GM21619 (cell line): ENCODE measurements around the gene GNAT1.
"Not testable (repeated sequence)": the region's sequence is repeated elsewhere in the genome, so short reads cannot be mapped to it uniquely, and the experiment has no call there.

Experiments used
- ATAC-seq: cut with Tn5 transposase; IDR thresholded peaks from one replicate; pipeline ENCODE4 v1.9.1; 2021; ENCODE audit not compliant: unreplicated experiment

Gene GNAT1

GRCh38 chr3:50201573-50202315, 10.3 kb downstream of the GNAT1 start:
- ATAC-seq, result no peak

- ATAC-seq, result no peak
Measured at GRCh38 chr3:50202353-50203112, 11.1 kb downstream of the GNAT1 start.

GRCh38 chr3:50203113-50203808, 11.9 kb downstream of the GNAT1 start:
- no peak for ATAC-seq

- no peak for ATAC-seq
Measured at GRCh38 chr3:50203809-50204803, 12.7 kb downstream of the GNAT1 start.

- ATAC-seq, result no peak
Measured at GRCh38 chr3:50204804-50205412, 13.5 kb downstream of the GNAT1 start, which contains the start of gene SLC38A3. TSS of gene SLC38A3 (plus strand) at chr3:50205271. CDS start at chr3:50214200, 8,929 bp downstream.

GRCh38 chr3:50205413-50206276, 14.2 kb downstream of the GNAT1 start:
- no peak for ATAC-seq

- no peak for ATAC-seq
Measured at GRCh38 chr3:50207359-50208042, 16.1 kb downstream of the GNAT1 start.

- no peak for ATAC-seq
Measured at GRCh38 chr3:50208677-50209344, 17.4 kb downstream of the GNAT1 start.

GRCh38 chr3:50210176-50210509, 18.7 kb downstream of the GNAT1 start:
- no peak for ATAC-seq

GRCh38 chr3:50210510-50211367, 19.3 kb downstream of the GNAT1 start:
- ATAC-seq, result no peak

- ATAC-seq, result not testable (repeated sequence)
Measured at GRCh38 chr3:50211368-50211717, 19.9 kb downstream of the GNAT1 start.

- no peak for ATAC-seq
Measured at GRCh38 chr3:50211930-50212329, 20.5 kb downstream of the GNAT1 start.

GRCh38 chr3:50212502-50212901, 21.1 kb downstream of the GNAT1 start:
- no peak for ATAC-seq

GRCh38 chr3:50212971-50213370, 21.6 kb downstream of the GNAT1 start:
- ATAC-seq, result no peak

GRCh38 chr3:50213373-50213772, 22.0 kb downstream of the GNAT1 start:
- ATAC-seq, result no peak

- no peak for ATAC-seq
Measured at GRCh38 chr3:50214824-50215223, 23.4 kb downstream of the GNAT1 start.

- no peak for ATAC-seq
Measured at GRCh38 chr3:50215529-50215928, 24.1 kb downstream of the GNAT1 start.
